WTC11 (cell line): ENCODE data around the gene DENND1C.

Source experiments
- CREB1 ChIP-seq: sonication (generic); formaldehyde crosslinking; IDR thresholded peaks from 2 replicates; pipeline ENCODE4 v1.8.0; 2023; ENCODE audit warnings: mild to moderate bottlenecking, missing genetic modification reagents
- CTCF ChIP-seq: fragments of 200-600 bp; IDR thresholded peaks from 2 replicates; pipeline ENCODE4 v1.8.0; 2022; ENCODE audit warnings: antibody characterized with exemption
- JUN ChIP-seq: sonication (generic); formaldehyde crosslinking; IDR thresholded peaks from 2 replicates; pipeline ENCODE4 v1.8.0; 2023; ENCODE audit warnings: mild to moderate bottlenecking, missing genetic modification reagents
- TEAD1 ChIP-seq: sonication (generic); formaldehyde crosslinking; IDR thresholded peaks from 2 replicates; pipeline ENCODE4 v1.8.0; 2022; ENCODE audit warnings: mild to moderate bottlenecking, missing genetic modification reagents
- TP53 ChIP-seq: sonication (generic); formaldehyde crosslinking; IDR thresholded peaks from 2 replicates; pipeline ENCODE4 v1.8.1; 2023; ENCODE audit warnings: mild to moderate bottlenecking, missing genetic modification reagents

GRCh38 chr19:6528544-6529121 lies 47.0 kb upstream of the DENND1C start:
- no peak for TF ChIP-seq CREB1 (CRISPR knock-in tag)
- no peak for TF ChIP-seq TEAD1
- TF ChIP-seq CTCF, result no peak
- TF ChIP-seq JUN (CRISPR knock-in tag), result no peak
- TF ChIP-seq TP53 (CRISPR knock-in tag), result no peak
